GM21529 (cell line): ENCODE results near the gene TBC1D3B.
A peak's percentile ranks its signal among the peaks of the same experiment; 100 is the strongest.
"Not testable (repeated sequence)": the region's sequence is repeated elsewhere in the genome, so short reads cannot be mapped to it uniquely, and the experiment has no call there.

Source experiments
- ATAC-seq: cut with Tn5 transposase; IDR thresholded peaks from one replicate; pipeline ENCODE4 v1.9.1; 2021; ENCODE audit not compliant: unreplicated experiment

The TBC1D3B gene

GRCh38 chr17:36201506-36201905 lies 25.1 kb upstream of the TBC1D3B start:
- ATAC-seq: not testable (repeated sequence)

- ATAC-seq: not testable (repeated sequence)
Measured at GRCh38 chr17:36201102-36201501, 24.7 kb upstream of the TBC1D3B start.

DNA sequence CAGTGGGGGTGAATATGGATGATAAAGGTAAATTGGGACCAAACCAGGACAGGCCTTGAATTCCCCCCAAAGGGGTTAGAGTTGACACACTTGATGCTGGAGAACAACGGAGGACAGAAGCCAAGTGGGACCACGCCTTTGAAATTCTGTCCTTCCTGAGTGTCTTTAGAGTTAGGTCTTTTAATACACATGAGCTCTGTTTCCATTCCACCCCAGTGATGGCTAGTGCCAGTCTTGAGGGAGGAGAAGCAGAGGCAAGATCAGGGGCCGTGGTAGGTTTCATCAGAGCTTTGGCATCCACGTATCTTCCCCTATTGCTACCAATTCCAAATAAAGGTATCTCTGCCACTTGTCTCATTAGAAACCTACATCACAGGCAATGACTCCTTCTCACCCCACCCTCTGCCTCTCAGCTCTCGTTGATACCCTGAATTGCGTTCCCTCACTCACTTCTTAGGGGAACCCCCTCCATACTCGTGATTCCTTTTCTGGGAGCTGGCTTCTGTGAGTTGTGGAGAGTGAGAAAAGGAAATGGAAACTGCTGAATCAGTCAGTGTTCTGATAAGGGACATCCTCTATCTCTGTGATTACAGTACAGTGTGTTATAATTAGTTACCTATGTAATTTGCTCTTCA lies 22.5 kb upstream of the TBC1D3B start:
- peak; percentile 24 for ATAC-seq

DNA sequence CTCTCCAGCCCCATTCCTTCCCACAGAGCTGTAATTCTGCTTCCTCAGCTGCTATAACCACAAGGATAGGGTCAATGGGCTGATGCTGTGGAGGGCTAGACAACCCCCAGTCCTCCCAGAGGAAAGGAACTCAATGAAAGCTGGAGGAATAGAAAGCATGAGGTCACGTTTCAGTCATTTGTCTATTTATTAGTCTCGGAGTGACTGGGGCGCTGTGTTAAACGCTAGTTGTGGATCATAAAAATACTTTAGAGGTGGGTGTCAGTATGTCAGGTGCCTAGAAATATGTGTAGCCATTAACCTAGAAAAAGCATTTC lies 20.9 kb upstream of the TBC1D3B start:
- ATAC-seq: peak; percentile 21

GRCh38 chr17:36196131-36196486 lies 19.7 kb upstream of the TBC1D3B start:
- ATAC-seq: no peak

DNA sequence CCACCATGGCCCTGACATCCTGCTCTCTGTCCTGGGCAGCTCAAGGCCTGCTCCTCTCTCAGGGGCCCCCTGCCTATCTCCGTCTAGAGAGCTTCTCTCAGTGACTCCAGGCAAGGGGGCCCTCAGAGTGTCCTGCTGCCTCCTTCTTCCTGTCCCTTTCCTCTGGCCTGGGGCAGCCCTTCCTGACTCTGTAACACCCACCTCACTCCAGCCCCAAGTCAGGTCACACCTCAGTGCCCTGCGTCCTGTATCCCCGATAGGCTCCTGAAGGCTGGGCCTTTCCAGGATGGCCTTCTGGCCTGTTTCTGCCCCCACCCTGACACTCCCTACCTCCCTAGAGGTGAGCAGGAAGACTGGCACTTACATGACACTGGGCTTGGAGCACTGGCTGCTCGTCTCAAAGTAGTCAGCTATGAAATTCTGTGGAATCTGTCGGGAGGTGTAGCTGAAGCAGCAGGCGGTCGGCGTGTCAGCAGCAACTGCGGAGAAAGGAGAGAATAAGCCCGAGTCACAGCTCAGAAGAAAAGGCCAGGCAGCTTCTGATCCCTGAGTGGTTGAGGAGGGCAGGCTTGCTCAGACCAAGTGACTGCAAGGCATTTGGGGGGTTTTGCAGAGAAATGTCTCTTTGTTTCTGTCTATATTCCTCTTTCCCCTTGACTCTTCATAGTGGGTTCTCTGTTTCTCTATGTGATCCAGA lies 19.1 kb upstream of the TBC1D3B start:
- no peak for ATAC-seq

- not testable (repeated sequence) for ATAC-seq
Measured at GRCh38 chr17:36194832-36195433, 18.5 kb upstream of the TBC1D3B start.

- not testable (repeated sequence) for ATAC-seq
Measured at GRCh38 chr17:36194147-36194831, 17.9 kb upstream of the TBC1D3B start.

- no peak for ATAC-seq
Measured at GRCh38 chr17:36193216-36193775, 16.9 kb upstream of the TBC1D3B start.

GRCh38 chr17:36190549-36191330 lies 14.3 kb upstream of the TBC1D3B start:
- ATAC-seq: not testable (repeated sequence)

- not testable (repeated sequence) for ATAC-seq
Measured at GRCh38 chr17:36189993-36190392, 13.6 kb upstream of the TBC1D3B start.

- peak; percentile 74 for ATAC-seq
Measured at GRCh38 chr17:36188891-36189306, 12.5 kb upstream of the TBC1D3B start.

GRCh38 chr17:36187943-36188665 lies 11.7 kb upstream of the TBC1D3B start:
- not testable (repeated sequence) for ATAC-seq

GRCh38 chr17:36186810-36187763 lies 10.7 kb upstream of the TBC1D3B start:
- not testable (repeated sequence) for ATAC-seq

DNA sequence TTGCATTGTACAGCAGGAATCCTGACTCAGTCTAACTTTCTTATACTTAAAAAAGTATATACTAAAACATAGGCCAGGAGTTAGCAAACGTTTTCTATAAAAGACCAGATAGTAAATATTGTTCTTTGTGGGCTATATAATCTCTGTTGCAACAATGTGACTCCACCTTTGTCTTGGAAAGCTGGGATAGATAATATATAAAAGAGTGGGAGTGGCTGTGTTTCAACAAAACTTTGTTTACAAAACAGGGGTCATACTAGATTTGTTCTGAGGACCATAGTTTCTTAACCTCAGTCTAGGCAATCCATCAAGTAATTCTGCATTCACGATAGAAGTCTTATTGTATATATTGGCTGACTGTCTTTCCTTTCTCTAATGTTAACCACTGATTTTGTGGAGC lies 9.0 kb upstream of the TBC1D3B start:
- ATAC-seq: no peak

DNA sequence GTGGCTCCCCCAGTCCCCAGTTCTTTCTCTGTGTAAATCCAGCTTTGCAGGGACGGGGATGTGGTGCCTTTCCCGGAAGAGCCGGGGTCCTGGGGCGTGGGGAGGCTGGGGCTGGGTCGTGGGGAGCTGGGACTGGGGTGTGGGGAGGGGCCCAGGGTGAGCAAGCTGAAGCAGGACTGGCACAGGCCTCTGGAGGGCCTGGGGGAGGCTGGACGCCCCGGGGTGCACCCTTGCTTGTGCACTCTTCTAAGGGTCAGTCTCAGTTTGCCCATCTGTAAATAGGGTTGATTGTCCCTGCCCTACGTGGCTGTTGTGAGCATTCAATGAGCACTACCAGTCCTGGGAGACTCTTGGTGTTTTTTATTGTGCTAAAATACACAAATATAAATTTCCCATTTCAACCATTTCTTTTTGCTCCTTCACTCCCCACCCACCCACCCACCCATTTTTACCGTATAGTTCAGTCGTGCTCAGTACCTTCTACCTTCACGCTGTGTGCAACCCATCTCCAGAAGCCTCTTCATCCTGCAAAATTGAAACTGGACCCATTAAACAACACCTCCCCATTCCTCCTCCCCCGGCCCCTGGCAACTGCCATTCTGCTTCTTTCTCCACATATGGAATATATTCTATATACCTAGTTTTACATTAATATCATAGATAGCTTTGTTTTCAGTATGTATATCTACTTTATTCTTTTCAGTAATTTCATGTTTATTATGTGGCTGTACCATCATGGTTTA lies 7.8 kb upstream of the TBC1D3B start:
- no peak for ATAC-seq

- peak; percentile 47 for ATAC-seq
Measured at GRCh38 chr17:36183001-36183971, 6.8 kb upstream of the TBC1D3B start.
